Activated CD4-positive, alpha-beta T cell treated with anti-CD3 and anti-CD28 coated beads, Interleukin-2, Interleukin-4, amounts not matched to agents 100 ng/mL and 50 ng/mL, durations not matched to agents 16 hours and 8 hours (primary cell): ENCODE data around the gene HORMAD2.
"Not testable (repeated sequence)": the region's sequence is repeated elsewhere in the genome, so short reads cannot be mapped to it uniquely, and the experiment has no call there.

Experiments
- DNase-seq: peaks from one replicate; pipeline ENCODE4 v3.0.0-alpha.2; 2020; ENCODE audit warnings: low spot score

Gene HORMAD2

DNA sequence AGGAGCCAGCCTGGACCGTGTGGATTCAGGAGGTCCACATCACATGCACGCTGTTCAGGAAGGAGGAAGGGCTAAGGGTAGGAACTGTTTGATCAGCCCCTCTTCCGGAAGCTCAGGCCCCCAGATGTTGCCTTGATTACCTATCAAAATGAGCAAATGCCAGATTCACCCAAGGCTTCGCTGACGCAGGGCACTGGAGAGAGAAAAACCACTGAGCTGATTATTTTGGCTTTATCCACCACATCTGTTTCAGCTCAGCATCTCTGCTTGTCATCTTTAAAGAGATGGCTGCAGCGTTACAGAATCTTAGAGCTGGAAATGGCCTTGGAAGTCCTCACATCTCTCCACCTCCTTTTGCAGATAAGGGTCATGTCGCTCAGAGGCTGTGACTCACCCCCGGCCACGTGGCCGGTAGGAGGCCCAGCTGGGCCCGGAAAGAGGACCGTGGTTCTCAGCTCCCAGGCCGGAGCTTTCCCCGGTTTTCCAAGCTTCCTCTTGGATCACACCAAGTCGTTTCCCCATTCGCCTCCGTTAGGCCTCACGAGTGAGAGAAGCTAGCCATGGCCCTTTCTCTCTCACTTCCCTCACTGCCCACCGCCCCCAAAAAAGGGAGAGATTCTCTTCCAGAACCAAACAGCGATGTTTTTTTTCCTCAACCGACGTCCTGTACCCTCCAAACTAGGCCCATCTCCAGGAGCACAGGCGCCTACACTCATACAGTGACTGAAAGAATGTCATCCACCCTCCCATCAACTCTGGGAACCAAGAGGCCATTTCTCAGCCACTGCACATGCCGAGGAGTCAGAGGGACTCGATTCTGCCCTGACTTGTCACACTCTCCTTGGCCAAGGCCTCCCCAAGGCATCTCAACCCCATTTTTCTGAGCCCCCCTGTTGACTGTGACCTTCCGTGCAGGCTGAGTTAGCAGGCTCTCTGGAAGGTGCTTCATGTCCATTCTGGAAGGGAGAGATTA is 128.7 kb downstream of the HORMAD2 start:
- DNase-seq = no peak

DNA sequence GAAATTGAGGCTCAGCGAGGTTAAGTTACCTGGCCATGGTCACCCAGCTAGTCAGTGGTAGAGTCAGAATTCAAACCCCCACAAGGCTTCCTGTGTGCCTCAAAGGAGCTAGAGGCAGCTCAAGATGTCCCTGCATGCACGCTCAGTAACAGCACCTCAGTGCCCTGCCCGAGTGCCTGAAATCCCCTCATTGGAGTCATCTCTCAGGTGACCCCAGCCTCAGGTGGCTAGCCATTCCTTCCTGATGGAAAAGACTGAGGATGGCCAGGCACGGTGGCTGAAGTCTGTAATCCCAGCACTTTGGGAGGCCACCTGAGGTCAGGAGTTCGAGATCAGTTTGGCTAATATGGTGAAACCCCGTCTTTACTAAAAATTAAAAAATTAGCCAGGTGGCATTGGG is 129.4 kb downstream of the HORMAD2 start:
- DNase-seq = no peak

DNA sequence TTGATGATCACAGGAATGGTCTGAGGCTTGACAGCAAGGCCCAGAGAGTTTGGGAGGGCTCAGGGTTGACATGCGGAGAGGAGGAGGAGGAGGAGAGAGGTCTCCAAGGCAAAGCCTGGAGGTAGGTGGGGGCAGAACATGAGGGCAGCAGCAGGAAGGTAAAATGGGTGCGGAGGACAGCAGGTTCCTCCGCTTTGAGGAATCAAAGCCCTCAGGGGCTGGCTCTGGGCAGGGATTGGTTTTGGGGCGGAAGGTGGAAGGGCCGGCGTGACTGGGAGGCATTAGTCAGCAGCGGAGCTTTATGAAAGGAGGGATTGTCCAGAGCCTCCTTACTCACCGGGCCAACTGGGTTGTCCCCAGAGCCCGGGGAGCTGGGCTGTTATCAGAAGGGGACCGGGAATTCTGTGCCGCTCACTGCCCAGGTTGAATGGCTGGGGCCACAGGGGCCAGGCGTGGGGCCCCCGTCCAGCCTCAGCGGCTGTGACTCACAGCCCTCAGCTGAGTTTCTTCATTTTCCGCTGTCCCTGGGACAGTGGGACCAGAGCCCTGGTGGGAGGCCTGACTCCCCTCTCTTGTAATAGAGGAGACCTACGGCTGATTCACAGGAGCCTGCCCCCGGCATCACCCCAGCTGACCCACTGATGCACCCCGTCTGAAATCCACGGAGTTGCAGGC is 130.1 kb downstream of the HORMAD2 start:
- no peak for DNase-seq

DNA sequence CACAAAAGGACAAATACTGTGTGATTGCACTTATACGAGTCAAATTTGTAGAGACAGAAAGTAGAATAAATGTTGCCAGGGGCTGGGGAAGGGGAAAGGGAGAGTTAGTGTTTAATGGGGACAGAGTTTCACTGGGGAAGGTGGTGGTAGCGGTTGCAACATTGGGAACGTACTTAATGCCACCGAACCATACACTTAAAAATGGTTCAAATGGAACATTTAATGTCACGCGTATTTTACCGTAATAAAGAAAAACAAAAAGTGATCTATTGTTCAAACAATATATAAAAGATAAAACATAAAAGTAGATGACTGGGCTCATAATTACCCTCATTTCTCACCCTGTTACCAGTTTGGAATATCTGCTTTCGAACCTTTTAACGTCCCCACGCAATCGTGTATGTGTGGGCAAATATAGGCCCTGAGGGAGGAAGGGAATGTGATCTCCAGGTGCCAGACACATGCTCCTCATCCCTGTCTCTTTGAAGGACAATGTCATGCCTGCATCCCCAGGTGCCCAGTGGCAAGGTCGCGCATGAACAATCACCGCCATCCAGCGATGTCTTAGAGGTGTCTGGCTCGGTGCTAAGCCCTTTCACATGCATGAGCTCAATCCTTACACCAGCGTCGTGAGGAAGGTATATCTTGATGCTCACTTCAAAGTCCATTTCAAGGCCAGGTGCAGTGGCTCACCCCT is 131.0 kb downstream of the HORMAD2 start:
- DNase-seq = no peak

DNA sequence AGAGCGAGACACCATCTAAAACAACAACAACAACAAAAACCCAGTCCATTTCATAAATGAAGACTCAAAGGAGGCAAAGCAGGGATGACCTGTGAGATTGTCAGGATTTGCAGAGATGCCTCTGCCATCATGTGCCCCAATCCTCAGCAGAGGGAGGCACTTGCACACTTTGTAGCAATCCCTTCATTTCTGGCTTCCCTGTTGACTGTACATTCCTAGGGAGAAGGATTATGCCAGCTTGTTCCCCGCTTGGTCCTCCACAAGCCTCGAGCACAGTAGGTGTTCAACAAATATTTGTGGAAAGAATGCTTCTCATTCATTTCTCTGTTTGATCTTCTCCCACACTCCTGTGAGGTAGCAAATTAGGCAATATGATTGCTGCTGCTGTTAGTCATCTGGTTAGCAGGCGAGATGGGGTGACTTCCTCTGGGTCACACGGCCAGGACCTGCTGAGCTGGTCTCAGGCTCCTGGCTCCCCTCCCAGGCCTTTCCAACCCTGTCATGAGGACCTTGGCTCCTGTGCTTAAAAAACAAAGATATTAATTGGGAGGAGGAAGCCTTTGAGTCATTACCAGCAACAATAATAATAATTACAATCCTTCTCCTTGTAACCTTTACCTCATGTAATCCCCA is 132.2 kb downstream of the HORMAD2 start:
- peak; percentile 69 for DNase-seq

DNA sequence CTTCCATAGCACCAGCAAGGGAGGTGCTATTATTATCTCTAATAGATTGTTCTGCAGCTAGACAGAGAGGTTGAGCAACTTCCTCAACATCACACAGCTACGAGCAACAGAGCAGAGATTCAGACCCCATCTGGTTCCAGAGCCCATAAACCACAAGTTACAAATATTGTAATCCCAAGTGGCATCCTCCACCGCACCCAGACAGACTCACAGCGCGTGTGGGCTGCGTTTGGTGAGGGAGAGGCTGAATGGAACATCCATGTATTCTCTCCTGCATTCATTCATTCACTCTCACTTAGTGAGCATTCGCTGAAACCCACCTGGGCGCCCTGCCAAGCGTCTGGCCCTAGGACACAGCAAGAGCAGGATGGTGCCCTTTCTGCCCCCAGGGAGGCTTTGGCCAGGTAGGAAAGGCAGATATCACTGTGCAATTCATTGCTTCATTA is 132.8 kb downstream of the HORMAD2 start:
- DNase-seq = no peak

DNA sequence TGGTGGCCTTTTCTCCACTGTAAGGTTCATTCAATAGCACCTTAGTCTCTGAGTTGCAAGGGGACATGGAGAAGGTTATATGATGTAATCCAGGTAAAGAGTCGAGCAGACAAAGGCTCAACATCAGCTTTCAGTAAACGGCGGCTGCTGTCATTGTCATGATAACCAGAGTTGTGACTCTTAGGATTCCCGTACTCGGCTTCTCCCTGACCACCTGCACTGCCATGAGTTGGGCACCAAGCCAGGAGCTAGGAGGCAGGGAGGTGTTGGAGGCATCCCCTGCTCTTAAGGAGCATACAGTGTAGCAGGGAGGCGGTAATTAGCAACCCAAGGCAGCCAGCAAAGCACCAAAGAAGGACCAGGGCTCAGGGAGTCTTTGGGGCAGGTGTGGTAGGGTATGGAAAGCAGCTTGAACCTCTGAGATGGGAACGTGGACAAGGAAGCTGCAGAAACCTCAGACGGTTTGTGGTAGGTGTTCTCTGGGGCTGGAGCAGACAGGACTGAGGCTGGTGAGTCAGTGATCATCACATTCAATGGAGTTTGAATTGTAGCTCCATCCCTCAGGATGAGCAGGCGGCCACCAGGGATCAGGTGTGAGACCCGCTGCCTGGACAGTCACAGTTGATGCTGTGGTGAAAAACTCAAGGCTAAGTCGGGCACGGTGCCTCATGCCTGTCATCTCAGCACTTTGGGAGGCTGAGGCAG is 134.6 kb downstream of the HORMAD2 start:
- DNase-seq = no peak

DNA sequence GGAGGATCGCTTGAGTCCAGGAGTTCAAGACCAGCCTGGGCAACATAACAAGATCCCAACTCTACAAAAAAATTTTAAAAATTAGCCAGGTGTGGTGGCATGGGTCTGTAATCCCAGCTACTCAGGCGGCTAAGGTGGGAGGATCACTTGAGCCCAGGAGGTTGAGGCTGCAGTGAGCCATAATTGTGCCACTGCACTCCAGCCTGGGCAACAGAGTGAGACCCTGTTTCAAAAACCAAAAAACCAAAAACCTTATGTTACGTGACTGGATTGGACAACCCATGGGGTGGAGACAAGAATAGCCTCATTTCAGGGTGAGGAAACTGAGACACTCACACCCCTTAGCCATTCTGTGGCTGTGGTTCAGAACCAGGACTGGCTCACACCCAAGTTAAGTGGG is 136.0 kb downstream of the HORMAD2 start:
- not testable (repeated sequence) for DNase-seq

DNA sequence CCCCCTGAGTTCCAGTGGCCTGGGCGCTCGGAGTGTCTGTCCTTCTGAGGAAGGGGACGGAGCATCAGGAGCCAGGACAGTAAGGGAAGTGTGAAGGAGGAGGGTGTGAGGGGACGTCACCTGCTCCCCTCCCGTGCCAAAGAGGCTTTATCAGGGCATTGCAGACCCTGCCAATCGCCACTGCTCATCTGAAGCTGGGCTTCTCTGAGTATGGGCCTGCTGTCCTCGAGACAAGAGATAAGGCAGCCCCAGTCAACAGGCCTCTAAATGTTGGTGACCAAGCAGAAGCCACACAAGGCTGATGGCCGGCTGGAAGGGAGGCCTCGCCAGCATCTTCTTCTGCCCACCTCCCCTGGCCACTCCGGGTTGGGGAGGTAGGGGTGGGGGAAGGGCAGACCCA is 136.4 kb downstream of the HORMAD2 start:
- no peak for DNase-seq

DNA sequence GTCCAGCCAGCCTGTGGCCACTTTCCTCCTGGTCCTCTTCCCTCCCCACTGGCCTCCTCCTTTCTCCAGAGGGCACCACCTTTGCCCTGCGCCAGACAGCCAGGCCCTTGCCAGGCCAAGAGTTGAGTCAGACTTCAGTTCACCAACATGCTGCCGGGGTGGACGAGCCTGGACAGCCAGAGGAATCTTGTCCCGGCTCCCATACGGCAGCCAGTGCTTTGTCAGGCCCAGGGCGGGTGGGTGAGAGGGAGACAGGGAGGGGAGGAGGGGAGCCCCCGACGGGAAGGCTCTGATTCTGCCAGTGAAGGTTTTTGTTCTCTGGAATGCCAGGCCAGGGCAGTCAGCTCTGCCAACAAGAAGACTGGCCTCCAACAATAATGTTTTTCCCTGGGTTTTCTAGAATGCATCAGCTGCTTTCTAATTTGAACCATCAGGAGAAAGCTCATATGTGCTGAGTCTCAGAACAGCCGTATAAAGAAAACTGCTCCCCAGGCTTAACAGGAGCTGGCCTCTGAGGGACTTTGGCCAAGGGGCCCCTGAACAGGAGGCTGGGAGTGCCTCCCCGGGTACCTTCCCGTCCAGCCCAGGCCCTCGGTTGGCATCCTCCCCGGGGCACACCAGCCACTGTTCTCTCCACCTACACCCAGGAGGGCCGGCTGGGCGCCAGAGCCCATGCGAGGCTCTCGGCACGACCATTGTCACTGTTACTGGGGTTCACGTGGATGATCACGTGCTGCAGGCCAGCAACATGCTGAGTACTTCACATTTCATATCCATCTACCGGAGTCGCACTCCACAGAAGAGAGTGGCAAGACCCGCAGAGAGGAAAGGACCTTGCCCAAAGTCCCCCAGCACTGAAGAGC is 137.7 kb downstream of the HORMAD2 start:
- DNase-seq = no peak

DNA sequence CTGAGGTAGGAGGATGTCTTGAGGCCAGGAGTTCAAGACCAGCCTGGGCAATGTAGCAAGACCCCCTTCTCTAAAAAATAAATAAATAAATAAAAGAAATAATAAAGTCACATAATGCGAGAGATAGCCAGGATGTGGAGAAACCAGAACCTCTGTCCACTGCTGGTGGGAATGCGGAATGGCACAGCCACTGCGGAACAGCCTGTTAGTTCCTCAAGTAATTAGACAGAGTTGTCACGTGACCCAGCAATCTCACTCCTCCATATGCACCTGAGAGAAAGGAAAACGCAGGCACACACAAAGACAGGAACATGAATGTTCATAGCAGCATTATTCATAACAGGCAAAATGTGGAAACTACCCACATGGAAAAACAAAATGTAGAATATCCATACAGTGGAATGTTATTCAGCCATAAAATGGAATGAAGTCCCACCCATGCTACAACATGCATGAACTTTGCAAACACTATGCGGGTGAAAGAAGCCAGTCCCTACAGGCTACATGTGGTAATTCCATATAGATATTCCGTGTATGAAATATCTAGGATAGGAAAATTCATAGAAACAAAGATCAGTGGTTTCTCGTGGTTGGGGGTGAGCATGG is 138.9 kb downstream of the HORMAD2 start:
- DNase-seq = no peak

DNA sequence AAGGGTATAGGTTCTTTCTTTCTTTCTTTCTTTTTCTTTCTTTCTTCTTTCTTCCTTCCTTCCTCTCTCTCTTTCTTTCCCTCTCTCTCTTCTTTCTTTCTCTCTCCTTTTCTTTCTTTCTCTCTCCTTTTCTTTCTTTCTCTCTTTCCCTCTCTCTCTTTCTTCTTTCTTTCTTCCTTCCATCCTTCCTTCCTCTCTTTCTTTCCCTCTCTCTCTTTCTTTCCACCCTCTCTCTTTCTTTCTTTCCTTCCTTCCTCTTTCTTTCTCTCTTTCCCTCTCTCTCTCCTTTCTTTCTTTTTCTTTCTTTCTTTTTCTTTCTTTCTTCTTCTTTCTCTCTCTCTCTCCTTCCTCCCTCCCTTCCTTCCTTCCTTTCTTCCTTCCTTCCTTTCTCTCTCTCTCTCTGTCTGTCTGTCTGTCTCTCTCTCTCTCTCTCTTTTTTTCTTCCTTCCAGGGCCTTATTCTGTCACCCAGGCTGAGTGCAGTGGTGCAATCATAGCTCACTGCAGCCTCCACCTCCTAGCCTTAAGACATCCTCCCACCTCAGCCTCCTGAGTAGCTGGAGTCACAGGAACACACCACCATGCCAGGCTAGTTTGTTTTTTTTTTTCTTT is 139.5 kb downstream of the HORMAD2 start:
- DNase-seq = no peak

DNA sequence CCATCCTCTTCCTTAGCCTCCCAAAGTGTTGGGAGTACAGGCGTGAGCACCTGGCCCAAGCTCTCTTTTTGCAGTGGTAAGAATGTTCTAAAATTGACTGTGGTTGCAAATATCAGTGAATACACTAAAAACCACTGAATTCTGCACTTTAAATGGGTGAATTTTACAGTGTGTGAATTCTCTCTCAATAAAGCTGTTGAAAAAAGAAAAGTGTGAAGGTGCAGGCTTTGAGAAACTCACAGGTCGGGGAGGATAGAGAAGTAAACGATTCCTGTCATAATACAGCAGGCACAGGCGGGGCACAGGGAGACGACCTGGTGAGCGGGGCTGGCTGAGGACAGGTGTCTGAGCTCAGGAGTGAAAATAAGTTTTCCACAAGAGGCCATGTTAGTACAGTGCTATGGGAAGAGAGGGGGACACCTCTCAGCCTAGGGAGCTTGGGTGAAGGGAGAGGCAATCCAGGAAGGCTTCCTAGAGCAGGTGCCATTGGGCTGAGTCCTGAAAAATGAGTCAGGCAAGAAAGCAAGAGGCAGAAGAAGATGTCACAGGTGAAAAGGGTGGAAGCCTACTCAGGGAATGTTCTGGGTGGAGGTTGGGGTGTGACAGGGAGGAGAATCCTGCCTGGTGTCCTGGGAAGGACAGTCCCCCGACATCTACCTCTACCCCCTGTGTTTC is 140.2 kb downstream of the HORMAD2 start:
- DNase-seq = no peak

DNA sequence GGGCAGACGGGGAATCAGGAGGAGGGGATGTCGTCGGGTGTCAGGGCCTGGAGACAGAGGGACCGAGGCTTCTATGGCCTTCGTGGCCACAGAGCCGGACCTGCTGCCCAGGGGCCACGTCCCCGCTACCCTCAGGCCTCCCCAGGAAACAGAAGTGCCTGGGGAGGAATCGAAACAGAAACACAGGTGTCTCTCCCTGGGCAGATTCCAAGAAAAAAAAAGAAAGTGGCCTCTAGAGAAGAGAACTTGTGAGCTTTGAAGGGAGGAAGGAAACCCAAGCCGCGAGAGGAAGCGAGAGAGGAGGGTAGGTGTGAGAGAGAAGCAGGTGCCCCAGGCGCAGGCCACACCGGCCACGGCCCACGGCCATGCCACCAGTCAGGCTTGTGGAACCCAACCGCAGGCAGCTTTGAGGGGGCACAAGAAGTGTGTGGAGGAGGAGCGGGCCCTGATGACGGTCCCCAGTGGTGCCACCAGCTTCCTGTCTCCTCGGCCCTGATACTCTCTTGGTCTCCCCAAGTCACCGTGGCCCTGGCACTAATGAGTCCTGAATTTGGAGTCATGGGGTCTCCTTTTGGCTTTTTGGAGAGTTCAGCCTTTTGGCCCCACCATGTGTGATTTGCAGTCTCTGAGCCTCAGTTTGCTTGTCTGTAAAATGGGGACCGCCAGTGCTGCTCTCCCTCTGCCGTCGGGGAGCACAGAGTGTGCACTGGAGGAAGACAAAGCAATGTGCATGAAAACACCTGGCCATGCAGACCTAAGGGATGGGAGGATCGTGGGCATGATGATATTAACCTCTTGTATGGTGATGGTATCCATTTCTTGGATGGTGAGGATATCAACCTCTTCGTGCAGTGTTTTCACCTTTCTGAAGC is 141.1 kb downstream of the HORMAD2 start:
- peak; percentile 71 for DNase-seq

DNA sequence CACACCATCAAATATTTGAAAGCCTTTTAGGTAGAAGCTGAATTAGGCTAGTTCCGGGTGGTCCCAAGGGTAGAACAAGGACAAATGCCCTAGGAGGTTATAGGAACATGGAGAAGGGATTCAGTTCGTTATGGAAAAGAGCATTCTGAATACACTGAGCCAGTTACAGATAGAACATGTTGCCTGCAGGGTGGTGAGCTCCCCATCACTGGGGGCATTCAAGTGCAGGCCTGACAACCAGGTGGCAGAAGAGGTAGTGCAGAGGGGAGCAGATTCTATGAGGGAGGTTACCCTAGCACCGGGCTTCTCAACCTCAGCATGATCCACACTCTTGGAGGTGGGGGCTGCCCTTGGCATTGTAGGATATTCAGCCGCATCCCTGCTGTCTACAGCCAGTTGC is 142.1 kb downstream of the HORMAD2 start:
- no peak for DNase-seq

DNA sequence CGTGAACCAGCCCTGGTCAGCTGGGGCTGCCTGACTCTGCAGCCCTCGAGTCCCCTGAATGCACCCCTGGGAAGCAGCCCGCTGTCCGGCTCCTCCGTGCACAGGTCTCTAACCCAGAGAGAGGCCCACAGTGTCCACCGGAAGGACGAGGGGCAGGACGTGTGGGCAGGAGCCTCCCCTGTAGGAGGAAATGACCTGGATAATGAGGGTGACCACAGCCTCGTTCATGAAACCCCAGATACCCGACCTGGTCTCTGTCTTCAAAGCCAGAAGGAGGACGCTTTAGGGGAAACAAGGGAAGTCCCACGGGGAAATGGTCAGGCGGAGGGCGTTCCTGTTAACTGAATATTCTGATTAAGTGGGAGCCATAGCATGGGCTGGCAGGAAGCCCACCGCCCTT is 143.0 kb downstream of the HORMAD2 start:
- no peak for DNase-seq

DNA sequence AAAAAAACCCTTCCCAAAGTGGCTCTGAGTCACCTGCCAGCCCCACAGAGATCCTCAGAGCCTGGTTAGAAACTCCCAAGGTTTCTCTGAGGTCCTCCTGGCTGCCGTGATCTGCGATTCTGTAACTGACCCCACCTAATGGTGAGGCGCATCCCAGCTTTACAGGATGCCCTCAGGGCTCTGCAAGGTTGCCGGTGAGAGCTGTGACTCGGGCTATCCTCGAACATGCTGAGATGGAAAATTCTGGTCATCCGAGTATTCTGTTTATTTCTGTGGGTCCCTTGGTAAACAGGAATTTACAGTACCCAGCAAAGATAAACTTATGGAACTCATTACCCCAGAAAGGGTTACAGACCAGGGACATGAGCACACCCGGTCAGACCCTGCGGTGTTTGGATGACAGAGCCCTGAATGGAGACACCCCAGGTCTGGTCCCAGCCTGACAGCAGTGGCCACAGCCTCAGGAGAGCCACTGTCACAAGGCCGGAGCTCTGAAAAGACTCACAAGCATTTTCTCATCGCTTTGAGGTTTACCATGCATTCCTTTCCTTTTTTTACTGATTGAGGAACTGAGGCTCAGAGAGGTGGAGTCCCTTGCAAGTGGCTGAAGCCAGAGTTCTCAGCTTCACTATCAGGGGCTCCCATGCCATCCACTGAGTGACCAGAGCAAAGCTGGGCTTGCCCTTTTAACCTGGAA is 144.0 kb downstream of the HORMAD2 start:
- no peak for DNase-seq
